Loucy (cell line): Measurements from ENCODE around the gene GSDMA.

Experiments
- CTCF ChIP-seq: fragments of 200-600 bp; sonication (generic); conservative IDR thresholded peaks from 2 replicates; pipeline ENCODE4 v1.5.1; 2014; ENCODE audit warnings: mild to moderate bottlenecking, antibody characterized with exemption, low read length
- EZH2phosphoT487 ChIP-seq: fragments of 200-600 bp; IDR thresholded peaks from 2 replicates; pipeline ENCODE4 v1.6.1; 2018; ENCODE audit warnings: antibody characterized with exemption, mild to moderate bottlenecking, moderate library complexity, borderline replicate concordance

GRCh38 chr17:39937447-39937846 is 25.4 kb upstream of the GSDMA start:
- TF ChIP-seq CTCF (no peak), EZH2phosphoT487 (no peak)
